Stimulated activated CD4-positive, alpha-beta T cell treated with anti-CD3 and anti-CD28 coated beads, Interleukin-12 subunit alpha, Interleukin-12 subunit beta, amount 100 ng/mL, for 48 hours (primary cell): ENCODE results near the gene ANXA8.
"Not testable (repeated sequence)": the region's sequence is repeated elsewhere in the genome, so short reads cannot be mapped to it uniquely, and the experiment has no call there.

ENCODE experiments used
- DNase-seq, 3 donors: peaks; one replicate each; pipeline ENCODE4 v3.0.0-alpha.2; 2020; ENCODE audit warnings: low read depth in 2 of 3, low spot score in 1 of 3

Gene ANXA8

DNA sequence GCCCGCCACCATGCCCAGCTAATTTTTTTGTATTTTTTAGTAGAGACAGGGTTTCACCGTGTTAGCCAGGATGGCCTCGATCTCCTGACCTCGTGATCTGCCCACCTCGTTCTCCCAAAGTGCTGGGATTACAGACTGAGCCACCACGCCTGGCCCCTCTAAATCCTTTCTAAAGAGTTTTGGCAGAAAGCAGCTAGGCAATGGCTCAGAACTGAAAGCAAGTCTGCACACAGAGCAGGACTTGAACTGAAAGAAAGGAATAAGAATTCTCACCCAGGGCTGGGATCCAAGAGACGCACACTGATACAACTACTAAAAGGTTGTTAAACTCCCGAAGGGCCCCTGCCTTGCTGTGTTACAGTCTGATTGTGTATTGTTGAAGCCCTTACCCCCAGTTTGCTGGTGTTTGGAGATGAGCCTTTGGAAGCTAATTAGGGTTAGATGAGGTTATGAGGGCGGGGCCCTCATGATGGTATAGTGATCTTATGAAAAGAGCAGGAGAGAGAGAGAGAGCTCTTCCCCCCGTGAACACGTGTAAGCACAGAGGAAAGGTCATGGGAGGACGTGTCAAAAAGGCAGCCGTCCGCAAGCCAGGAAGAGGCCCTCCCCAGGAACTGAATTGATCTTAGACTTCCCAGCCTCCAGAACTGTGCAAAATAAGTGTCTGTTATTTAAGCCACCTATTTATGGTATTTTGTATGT, 18.5 kb downstream of the ANXA8 start:
- DNase-seq: not testable (repeated sequence)

DNA sequence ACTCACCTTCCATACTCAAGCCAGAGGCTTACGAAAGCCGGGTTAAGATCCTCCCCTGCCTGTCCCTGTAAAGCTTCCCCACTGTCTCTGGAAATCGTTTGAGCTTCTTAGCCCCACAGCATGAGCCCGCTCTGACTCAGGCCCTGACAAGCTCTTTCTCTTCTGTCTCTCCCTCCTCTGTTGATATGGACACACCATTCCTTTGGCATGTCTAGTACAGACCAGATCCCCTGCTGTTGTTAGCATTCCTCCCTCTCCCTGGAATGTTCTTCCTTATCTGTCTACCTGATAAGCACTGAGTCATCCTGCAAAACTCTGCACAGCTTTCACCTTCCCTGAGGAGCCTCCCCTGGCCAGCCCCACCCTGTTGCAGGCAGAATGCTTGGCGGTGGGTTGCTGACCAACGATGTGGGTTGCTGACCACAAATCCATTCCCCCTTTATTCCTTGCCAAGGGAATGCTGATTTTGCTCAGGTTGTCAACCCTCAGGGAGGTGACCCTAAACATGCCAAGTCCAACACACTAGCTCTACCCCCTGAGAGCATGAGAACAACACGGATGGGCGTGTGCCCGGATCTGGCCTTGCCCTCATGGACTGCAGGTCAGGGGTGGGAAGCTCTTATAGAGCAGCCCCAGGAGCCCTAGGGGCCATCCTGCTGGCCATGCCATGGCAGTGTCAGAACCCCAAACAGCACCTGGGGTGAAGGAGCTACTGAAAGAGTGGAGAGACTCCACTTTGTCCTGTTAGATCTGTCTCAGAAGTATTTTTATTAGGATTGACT, 21.1 kb downstream of the ANXA8 start:
- DNase-seq: not testable (repeated sequence)

DNA sequence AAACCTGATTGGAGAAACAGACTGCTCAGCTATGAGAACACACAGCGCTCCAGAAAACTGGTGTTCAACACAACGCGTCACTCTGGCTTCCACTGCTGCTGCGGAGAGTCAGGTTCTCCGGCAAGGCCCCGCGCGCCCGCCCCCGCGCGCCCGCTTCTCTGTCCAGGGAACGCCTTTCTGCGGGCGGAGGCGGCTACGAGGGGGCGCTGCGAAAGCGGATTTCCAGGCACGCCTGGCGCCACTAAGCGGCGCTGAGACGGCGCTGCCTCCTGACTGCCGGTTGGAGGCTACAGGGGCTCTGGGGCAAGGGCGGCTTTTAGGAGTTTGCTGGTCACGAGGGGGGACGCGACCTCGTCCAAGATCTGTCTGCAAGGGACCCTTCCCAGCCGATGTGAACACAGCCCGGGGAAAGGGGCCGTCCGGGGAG, 22.6 kb downstream of the ANXA8 start:
- peak in 1 of 3 donors; percentile 4 for DNase-seq

DNA sequence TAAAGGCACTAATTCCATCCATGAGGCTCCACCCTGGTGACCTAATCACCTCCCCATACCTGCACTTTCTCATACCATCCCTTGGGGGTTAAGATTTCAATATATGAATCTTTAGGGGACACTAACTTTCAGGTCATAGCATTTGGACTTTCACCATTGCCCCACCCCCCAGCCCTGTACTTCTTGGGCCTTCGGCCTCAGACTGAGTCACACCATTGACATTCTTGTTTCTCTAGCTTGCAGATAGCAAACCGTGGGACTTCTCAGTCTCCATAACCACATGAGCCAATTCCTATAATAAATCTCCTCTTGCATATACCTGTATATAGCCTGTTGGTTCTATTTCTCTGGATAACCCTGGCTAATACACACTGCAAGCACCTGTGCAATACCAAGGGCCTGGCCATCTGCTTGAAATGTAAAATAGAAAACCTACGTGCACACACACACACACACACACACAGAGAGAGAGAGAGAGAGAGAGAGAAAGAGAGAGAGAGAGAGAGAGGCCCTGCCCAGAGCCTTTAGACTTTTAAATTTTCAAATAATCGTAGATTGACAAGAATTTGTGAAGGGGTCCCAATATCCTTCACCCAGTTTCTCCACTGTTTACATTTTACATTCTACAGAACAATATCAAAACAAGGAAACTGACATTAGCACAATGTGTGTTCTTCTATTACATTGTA, 25.3 kb downstream of the ANXA8 start:
- no peak for DNase-seq

DNA sequence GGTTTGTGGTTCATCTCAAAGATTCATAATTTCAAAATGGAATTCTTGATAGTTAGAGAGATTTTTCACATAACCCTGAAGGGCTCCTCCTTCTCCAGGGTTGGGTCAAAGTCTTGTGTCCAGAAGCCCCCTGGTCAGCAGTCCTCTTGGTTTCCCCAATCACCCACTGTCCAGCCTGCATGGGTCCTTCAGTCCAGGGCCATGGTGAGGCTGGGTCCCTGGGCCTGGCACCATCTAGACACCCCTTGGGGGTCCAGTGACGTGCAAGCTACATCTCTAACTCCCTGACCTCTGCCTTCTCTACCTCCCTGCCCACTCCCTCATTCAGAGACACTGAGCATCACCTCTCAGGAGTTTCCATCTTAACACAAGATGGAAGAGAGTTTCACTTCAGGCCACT, 26.1 kb downstream of the ANXA8 start:
- DNase-seq: no peak

DNA sequence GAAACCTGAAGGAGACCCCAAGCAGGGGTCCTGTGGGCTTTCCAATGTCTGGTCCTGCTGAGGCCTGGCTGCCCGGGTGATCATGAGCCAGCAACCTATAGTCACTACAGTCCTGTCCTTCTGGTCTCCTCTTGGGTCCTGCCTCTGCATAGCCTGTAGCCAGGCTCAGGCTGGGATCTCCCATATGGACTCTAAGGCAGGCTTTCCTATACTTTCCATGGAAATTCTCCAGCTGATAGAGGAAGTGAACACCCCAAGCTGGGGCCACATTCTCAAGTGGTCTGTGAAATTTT, 26.4 kb downstream of the ANXA8 start:
- DNase-seq: no peak

DNA sequence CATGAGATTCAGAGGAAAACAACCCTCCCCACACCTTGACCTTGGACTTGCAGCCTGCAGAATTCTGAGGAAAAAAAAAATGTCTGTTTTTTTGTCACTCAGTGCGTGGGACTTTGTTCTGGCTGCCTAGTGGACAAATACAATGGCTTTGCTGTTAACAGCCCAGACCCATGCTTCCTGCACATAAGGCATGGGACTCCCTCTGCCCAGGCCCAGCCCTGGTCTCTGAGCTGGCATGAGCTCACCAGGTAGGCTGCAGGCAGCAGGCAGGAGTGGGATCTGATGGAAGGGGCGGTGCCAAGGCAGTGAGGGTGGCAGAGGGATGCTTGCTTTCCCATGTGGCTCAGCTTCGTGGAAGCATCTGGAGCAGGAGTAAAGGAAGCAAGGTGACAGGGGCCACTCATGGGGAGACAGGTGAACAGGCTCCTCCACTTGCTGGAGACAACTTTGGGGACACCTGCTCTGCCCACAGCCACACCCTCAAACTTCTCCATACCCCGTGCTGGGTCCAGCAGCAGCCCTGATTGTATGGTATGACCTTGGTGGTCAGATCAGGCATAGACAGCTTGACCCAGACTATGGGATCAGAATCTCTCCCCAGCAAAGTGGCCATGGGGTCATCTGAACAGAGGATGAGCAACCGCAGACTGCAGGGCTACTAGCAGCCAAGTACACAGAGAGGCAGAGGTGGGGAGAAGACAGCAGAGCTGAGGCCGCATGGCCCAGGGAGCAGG, 27.0 kb downstream of the ANXA8 start:
- DNase-seq: no peak

DNA sequence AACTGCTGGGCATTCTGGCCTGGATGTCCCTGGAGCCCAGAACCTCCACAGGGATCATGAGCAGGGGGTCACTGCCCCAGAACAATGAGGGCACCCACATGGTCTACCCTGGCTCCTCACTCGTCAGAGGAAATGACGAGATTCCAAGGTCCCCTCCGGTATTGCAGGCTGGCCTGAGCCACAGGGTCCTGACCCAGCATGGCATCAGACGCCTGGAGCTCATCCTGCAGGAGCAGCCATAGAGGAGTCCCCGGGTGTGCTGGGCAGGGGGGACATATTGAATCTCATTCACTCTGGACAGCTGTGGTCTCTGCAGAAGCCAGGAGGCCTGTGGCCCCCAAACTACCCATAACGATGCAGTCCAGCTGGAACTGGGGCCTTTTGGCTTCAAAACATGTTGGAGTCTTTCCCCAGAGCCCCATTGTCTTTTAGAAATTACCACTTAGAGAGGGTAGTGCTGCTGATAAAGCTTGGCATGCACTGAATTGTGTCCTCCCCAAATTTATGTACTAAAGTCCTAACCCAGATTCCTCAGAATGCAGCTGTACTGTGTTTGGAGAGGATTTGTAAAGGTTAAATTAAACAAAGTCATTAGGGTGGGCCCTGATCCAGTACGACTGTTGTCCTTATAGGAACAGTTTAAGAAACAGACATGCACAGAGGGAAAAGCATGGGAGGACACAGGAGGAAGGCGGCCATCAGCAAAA, 27.7 kb downstream of the ANXA8 start:
- DNase-seq: no peak

DNA sequence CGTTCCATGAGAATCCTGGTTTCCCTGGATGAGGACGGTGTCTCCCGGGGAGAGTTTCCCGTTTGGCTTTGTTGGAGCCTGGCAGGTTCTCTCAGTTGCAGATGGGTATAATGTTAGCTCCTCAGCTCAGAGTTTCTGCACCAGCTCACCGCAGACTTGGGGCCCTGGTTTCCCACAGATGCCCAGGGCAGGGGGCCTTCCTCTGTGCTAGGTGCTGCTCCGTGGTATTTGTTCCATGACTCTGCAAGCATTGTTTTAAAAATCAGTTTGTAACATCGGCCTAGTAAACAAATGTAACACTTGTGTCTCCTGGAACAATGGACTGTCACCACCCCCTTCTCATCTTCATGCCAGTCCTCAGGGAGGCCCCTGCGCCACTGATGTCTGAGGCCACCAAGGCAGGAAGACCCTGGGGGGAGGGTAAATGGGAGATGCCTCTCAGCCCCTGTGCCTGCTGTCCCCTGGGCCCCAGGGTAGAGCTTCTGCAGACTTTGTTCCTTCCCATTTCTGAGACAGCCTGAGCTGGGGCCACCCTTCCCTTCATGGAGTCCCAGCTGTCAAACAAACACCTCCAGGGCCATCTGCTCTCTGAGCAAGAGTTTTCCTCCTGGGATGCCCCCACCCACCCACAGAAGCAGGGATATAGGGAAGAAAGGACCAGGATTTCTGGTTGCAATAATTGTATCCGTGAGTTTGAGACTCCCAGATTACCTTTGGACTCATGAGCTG, 28.4 kb downstream of the ANXA8 start:
- DNase-seq: not testable (repeated sequence)

DNA sequence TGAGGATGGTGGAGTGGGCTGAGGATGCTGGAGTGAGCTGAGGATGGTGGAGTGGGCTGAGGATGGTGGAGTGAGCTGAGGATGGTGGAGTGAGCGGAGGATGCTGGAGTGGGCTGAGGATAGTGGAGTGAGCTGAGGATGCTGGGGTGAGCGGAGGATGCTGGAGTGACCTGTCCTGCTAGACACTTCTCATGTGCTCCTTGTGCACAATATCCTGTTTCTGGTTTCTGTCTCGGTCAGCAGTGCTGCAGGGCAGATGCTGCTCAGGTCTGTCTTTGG, 29.2 kb downstream of the ANXA8 start:
- no peak for DNase-seq

DNA sequence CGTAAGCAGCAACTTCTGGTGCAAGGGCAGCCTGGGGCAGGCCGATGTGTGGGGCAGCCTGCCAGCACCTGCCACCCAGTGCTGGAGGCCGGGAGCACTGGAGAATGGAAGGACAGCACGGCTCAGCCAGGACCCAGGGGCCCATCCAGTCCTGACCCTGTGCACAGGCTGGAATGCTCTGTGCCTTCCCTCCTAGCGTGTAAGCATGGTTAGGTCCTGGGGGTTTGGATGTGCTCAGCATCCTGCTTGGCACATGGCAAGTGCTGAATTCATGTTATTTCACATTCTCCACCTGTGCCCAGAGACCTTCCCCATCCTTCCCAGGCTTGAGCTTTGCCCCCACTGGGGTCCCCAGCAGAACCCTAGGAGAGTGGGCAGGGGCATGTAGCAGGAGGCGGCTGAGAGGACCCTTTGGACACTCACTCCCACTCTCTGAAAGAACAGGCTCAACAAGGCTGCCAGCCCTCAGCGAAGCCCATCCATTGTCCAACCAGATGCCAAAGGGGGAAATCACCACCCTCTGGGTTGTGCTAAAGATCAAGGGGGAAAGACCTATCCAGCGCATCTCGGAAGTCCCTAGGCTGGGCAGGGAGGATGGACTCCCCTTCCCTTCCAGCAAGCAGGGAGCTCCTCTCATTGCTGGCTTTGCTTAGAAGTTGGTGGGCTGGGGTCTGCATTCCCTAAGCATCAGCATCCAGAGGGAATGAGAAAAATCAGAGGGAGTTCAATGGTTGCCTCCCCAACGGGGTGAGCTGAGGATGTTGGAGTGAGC, 29.7 kb downstream of the ANXA8 start:
- DNase-seq: no peak

DNA sequence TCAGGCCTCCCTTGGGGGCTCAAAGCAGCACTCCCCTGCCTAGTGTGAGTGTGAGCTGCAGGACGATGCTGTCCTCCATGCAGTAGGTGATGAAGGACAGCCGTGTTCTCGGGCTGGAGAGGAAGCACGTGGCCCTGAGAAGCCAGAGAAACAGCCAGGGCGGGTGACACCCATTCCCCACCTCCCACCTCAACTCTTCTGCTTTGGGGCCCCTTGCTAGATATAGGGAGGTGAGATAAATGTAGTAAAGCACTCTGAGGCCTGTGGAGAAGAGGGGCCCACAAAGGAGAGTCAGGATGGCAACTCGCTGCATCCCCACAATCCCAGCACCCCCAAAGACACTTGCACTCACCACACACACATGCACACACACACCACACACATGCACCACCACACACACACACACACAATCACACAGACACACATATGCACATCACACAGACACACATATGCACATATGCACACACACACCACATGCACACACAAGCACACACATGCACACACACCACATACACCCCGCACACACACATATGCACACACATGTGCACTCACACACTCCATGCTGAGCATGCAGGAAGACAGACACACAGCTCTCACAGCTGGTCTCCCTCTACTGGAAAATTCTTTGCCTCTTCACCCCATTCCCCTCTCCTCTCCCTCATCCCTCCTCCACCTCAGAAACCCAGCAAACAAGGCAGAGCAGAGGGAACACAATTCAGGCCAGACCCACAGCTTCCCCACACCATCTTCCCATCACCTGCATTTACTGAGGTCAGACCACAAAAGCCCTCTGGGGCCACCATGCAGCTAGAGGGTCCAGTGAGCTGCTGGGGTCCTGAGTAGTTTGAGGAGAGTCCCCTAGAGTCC, 30.5 kb downstream of the ANXA8 start:
- no peak for DNase-seq

DNA sequence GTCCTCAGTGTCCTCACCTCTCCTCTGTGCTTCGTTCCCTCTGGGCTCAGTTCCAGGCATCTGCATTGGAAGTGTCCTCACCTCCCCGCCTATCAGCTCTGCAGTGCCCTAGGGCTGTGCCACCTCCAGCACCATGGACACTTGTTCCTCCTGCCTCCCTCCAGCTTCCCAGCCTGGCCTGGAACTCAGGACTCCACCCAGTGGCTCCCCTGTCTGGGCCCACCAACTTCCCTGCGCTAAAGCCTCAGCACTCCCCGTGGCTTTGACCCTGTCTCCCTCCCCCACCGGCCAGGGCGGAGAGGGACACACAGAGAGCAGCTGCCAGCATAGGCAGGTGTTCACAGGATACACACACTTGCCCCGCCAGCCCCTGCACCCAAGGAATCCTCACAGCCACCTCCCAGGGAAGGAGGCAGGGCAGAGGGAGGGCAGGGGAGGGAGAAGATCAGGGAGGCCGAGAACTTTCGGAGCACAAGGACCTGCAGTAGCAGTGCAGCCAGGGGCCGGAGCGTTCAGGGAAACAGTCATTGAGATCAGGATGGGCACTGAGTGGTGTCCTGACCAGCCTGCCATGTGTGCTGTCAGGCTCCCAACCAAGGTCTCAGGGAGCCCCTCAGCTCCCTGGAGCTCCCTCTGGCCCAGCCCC, 31.3 kb downstream of the ANXA8 start:
- no peak for DNase-seq

DNA sequence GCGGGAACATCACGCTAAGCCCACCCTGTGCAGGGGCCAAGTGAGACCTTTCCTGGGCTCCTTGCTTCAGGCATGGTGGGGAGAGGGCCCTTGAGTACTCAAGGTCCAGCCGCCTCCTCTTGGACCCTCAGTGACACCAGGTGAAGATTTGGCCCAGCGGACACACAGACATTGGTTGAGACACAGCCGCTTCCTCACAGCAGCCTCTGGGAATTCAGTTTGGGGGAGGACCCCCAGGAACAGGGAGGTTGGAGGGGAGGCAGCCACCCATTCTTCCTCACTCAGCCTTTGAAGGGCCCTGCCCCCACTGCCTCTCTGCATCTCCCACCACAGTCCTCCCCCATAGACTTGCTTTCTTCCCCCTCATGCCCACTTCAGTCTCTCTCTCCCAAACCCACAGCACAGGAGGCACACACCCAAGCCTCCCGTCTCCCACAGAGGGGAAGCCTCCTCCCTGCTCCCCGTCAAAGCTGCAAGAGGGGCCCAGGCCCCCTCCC, 31.9 kb downstream of the ANXA8 start:
- DNase-seq: no peak

DNA sequence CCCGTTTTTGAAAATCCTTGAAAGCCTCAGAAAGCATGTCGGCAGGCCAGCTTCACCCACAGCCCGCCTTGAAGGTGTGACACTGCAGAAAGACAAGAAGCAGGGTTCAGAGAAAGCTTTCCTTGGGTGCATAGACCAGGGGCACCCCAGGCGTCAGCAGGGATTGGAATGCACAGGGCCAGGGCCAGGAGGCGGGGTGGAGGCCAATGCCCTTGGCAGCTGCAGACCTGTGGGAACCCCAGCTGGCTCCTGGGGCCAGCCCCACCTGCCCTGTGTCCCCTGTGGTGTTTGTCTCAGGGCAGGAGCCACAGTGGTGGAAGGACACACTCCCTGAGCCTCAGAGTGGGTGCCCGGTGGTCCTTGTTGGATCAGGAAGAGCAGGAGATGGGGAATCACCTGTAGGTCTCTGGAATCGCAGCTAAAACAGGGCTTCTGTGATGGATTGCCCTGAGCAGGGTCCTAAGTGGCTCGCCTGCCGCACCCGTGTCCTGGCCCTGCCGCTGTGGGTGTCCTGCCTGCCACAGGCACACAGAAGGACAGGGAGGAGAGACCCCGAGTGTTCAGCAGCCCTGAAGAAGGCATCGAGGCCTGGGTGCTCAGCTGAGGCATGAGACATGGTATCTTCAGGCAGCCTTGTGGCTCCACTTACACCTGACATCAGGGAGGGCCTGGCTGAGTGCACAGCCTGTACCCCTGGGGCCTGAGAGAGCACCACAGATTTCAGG, 32.5 kb downstream of the ANXA8 start:
- no peak for DNase-seq

DNA sequence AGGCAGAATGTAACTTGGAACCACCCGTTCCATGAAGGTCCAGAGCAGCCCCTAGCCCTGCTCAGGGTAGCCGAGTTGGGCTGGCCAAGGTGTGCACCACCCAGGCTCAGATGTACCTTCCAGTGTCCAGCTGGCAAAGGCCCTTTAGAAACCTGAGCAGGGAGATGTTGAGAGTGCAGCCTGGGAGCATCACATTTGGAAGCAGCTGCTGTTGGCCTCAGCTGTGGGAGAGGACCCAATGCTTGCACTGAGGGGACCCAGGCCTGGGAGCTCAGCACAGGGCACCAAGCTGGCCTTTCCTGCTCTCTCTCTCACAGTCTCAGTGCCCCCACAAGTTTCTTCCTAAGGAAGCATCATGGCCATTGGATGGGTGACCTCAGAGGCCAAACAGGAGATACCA, 33.5 kb downstream of the ANXA8 start:
- no peak for DNase-seq

DNA sequence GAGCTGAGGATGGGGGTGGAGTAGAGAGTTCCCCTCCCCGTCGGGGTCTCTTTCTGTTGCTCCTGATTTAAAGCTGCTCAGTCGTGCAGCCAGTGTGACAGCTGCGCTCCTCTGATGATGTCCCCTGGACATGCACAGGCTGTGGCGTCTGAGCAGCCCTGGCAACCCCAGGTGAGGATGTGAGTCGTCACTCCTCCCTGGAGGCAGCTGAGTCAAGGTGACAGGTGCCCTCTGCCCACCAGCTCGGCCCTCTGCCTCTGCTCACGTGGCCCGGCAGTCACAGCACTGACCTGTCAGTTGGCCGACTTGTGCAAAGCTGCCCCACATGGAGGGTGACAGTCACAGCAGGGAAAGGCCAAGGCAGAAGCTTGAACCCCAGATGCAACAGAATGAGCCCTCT, 33.9 kb downstream of the ANXA8 start:
- no peak for DNase-seq
